Kidney (tissue), 14 donors: ENCODE results near the gene NFKBIL1. TPM values are rescaled to one million over a fixed set of nuclear protein-coding genes. Genes with fewer than 3 reads are reported as not detected.

Experiments used
- DNase-seq, 5 donors: peaks; one replicate each; pipeline ENCODE4 v3.0.0-alpha.2; 2013 to 2020
- FAIRE-seq: peaks from 2 replicates; lab custom pipeline; 2012; peaks lifted over from hg19 to GRCh38; lab: Jason Lieb, UNC
- H3K27ac ChIP-seq, 2 donors: one replicate each; pipeline ENCODE4 v1.7.0; 2013; ENCODE audit warnings: low read depth in 2 of 2, low read length in 2 of 2, inconsistent platforms in 1 of 2
- H3K27me3 ChIP-seq: one replicate; pipeline ENCODE4 v1.7.1; 2013; ENCODE audit warnings: low read length, inconsistent platforms; ENCODE audit not compliant: control insufficient read depth, insufficient read depth
- H3K36me3 ChIP-seq, 3 donors: one replicate each; pipeline versions ENCODE4 v1.7.0 to v1.7.1; 2013; ENCODE audit warnings: low read length in 3 of 3, control low read depth in 1 of 3, inconsistent platforms in 1 of 3; ENCODE audit not compliant: insufficient read depth in 3 of 3, control insufficient read depth in 2 of 3
- H3K4me1 ChIP-seq, 3 donors: one replicate each; pipeline versions ENCODE4 v1.7.0 to v1.7.1; 2013; ENCODE audit warnings: low read length in 3 of 3, inconsistent platforms in 1 of 3, low read depth in 1 of 3; ENCODE audit not compliant: control insufficient read depth in 2 of 3, insufficient read depth in 2 of 3
- H3K4me3 ChIP-seq, 3 donors: one replicate each; pipeline versions ENCODE4 v1.7.0 to v1.8.1; 2013; ENCODE audit warnings: low read length in 3 of 3, control low read depth in 1 of 3, inconsistent platforms in 1 of 3
- H3K9ac ChIP-seq, 3 donors: one replicate each; pipeline versions ENCODE4 v1.7.0 to v1.7.1; 2013; ENCODE audit warnings: low read length in 3 of 3, control low read depth in 1 of 3, inconsistent platforms in 1 of 3
- H3K9me3 ChIP-seq, 3 donors: one replicate each; pipeline versions ENCODE4 v1.7.0 to v1.7.1; 2013; ENCODE audit warnings: low read length in 3 of 3, control low read depth in 1 of 3, inconsistent platforms in 1 of 3; ENCODE audit not compliant: control insufficient read depth in 2 of 3, insufficient read depth in 1 of 3
- intact Hi-C: fragments of 100-400 bp; cut with DNase I; formaldehyde crosslinking; loops from one replicate; pipeline ENCODE4 v1.11.1; 2022
- polyA plus RNA-seq: library from polyadenylated mRNA; stranded (reverse); fragments of 350-450 nt; fragmentation: Illumina TruSeq; extraction: RNeasy Lipid Tissue Mini Kit (QIAGEN cat#74804); gene quantifications from one replicate; pipeline ENCODE4 v1.2.3, GENCODE V29; 2014; ENCODE audit warnings: low read depth, low replicate concordance; ENCODE audit not compliant: insufficient read depth
- total RNA-seq: library from RNA; stranded (reverse); fragmentation: NEBNext Ultra II Directional; extraction: Animal tissue kit (Norgen Biotek cat#: 25700); gene quantifications from one replicate; pipeline ENCODE4 v1.2.1, GENCODE V29; 2021
- TF ChIP-seq, protein P1 (sequence below): IDR thresholded peaks from 3 replicates; pipeline ENCODE4 v1.5.1; 2012; ENCODE audit warnings: mild to moderate bottlenecking, moderate library complexity, borderline replicate concordance; ENCODE audit not compliant: insufficient read depth; ENCODE audit errors: extremely low read depth
- donor health status: control.
- donor health status: control.
- donor health status: control.
- donor health status: control.
- donor health status: control.
- donor health status: DM: yes; HTN: yes; CAD: no.
- donor health status: Normal renal cell carcinoma (clear cell type).

The NFKBIL1 gene
- total and polyA plus RNA-seq, 2 donors from 2014 or later = 20.0 to 28.2 TPM

DNA sequence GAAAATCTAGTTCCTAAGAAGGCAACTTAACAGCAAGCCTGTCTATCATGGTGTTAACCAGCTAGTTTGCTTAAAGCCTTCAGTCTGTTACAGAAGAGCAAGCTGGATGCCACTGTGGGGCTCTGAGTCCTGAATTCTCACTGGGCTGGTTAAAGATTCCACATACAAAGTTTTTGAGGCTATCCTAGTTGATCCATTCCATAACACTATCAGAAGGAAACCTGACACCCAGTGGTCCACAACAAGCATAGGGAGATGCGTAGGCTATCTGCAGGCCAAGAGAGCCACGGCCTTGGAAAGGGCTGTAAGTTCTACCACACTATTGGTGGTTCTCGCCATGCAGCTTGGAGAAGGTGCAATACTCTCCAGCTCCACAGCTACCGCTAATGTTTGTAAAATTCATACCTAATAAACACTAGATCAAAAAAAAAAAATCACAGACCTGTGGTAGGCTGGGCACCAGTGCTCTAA lies 19.1 kb upstream of the NFKBIL1 start:
- Histone ChIP-seq H3K9me3 (no peaks in the 10 kb centered on the region), H3K27me3 (no peaks in the 10 kb centered on the region), H3K4me1 (peaks cover 0 to 7% (median 0%) of the 10 kb centered on the region in 3 donors), H3K9ac (no peak overlapping the region), H3K27ac (no peak overlapping the region), H3K4me3 (no peak overlapping the region), H3K36me3 (peaks cover 9 to 25% (median 12%) of the 10 kb centered on the region in 3 donors)
- TF ChIP-seq, protein P1, sequence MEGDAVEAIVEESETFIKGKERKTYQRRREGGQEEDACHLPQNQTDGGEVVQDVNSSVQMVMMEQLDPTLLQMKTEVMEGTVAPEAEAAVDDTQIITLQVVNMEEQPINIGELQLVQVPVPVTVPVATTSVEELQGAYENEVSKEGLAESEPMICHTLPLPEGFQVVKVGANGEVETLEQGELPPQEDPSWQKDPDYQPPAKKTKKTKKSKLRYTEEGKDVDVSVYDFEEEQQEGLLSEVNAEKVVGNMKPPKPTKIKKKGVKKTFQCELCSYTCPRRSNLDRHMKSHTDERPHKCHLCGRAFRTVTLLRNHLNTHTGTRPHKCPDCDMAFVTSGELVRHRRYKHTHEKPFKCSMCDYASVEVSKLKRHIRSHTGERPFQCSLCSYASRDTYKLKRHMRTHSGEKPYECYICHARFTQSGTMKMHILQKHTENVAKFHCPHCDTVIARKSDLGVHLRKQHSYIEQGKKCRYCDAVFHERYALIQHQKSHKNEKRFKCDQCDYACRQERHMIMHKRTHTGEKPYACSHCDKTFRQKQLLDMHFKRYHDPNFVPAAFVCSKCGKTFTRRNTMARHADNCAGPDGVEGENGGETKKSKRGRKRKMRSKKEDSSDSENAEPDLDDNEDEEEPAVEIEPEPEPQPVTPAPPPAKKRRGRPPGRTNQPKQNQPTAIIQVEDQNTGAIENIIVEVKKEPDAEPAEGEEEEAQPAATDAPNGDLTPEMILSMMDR = no peak
- no peak for DNase-seq
- intact Hi-C loops = no loop called here
- no peak for FAIRE-seq

DNA sequence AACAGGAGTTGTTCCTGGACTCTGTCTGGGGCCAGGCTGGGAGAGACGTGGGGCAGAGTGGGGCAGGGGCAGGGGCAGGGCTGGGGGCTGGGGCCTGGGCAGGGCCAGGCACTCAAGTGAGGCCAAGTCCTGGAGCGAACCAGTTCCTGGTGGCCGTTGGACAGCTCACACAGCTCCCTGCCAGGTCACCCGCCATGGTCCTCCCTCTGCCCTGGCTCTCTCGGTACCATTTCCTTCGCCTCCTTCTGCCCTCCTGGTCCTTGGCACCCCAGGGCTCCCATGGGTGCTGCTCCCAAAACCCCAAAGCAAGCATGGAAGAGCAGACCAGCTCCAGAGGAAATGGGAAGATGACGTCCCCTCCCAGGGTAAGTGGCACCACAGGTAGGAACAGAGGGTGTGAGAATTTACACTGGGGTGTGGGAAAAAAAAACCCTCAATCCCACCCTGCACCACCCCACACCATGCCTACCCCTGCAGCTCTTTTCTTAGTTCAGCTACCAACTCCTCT lies 18.5 kb upstream of the NFKBIL1 start, which contains the start of gene MCCD1:
Gene MCCD1 (plus strand): TSS at position 142 of the 508 bp plus-strand sequence. CDS start 53 bp downstream, at position 195.
- peaks cover 0 to 7% (median 0%) of the 10 kb centered on the region in 3 donors for H3K4me1 ChIP-seq

DNA sequence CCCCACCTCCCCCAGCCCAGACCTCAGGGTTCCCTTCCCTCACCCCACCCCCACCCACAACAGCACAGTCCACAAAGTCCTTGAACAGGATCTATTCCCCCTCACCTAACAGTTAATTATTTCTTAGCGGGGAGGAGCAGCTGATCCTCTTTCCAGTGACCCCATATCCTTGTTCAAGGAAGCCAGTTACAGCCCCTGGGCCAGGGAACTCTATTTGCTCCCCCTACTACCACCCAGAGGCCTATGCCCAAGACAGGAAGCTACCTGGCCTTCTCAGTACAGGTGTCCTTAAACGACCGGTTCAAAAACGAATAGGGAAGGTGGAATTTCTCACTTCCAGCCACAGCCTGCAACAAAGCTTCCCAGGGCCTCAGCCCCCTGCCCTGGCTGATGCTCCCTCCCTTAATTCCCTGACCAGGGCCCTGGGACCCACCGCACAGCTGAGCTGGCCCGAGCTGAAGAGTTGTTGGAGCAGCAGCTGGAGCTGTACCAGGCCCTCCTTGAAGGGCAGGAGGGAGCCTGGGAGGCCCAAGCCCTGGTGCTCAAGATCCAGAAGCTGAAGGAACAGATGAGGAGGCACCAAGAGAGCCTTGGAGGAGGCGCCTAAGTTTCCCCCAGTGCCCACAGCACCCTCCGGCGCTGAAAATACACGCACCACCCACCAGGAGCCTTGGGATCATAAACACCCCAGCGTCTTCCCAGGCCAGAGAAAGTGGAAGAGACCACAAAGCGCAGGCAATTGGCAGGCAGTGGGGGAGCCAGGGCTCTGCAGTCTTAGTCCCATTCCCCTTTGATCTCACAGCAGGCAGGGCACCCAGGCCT lies 17.9 kb upstream of the NFKBIL1 start:
- no peak for FAIRE-seq
- intact Hi-C loops = no loop called here
- Histone ChIP-seq H3K27ac (peak overlapping the region; percentile 40 to 74), H3K9me3 (no peaks in the 10 kb centered on the region), H3K9ac (peak overlapping the region in 1 of 3 donors; percentile 65), H3K27me3 (no peaks in the 10 kb centered on the region), H3K4me1 (peaks cover 0 to 7% (median 0%) of the 10 kb centered on the region in 3 donors), H3K4me3 (peak overlapping the region in 1 of 3 donors; percentile 39), H3K36me3 (peaks cover 13 to 36% (median 18%) of the 10 kb centered on the region in 3 donors)
- TF ChIP-seq, protein P1 = no peak
- DNase-seq = peak in 4 of 5 donors; percentile 35 to 66 (median 58)

More for the DNA sequence above, 18.5 kb upstream of the NFKBIL1 start, which contains the start of gene MCCD1:
- FAIRE-seq = no peak
- peak within 1 kb of the TSS in 1 of 3 donors; percentile 65 for H3K9ac ChIP-seq
- H3K27ac ChIP-seq = peak within 1 kb of the TSS; percentile 40 to 74
- no peaks in the 10 kb centered on the region for H3K9me3 ChIP-seq
- peak within 1 kb of the TSS in 2 of 3 donors; percentile 39 for H3K4me3 ChIP-seq
- peaks cover 9 to 30% (median 16%) of the 10 kb centered on the region in 3 donors for H3K36me3 ChIP-seq
- DNase-seq = peak; percentile 19 to 87 (median 33)
- TF ChIP-seq, protein P1 = no peak
- intact Hi-C loops = no loop called here
- H3K27me3 ChIP-seq = no peaks in the 10 kb centered on the region
